Measurements from ENCODE around the gene LMNB1.

- no peak for TF ChIP-seq ZNF664 (tag by site-specific recombination; IDR thresholded peaks at IDR 0.05)
- TF ChIP-seq CTCF (tag by site-specific recombination; IDR thresholded peaks at IDR 0.05) = no peak
- no peak for TF ChIP-seq TCF7L2 (IDR thresholded peaks at IDR 0.05; ENCODE audit: borderline replicate concordance, low read depth, low read length)
- TF ChIP-seq ZNF175 (tag by site-specific recombination; IDR thresholded peaks at IDR 0.05) = no peak
- TF ChIP-seq KLF16 (tag by site-specific recombination; IDR thresholded peaks at IDR 0.05) = no peak
- no peak for TF ChIP-seq ZNF645 (tag by site-specific recombination; IDR thresholded peaks at IDR 0.05)
- TF ChIP-seq ZNF473 (tag by site-specific recombination; IDR thresholded peaks at IDR 0.05) = no peak
- TF ChIP-seq ZNF10 (tag by site-specific recombination; IDR thresholded peaks at IDR 0.05) = no peak
- TF ChIP-seq YY1 (tag by site-specific recombination; IDR thresholded peaks at IDR 0.05) = no peak
- no peak for TF ChIP-seq ZNF274 (IDR thresholded peaks at IDR 0.05; ENCODE audit: low read length)
- no peak for TF ChIP-seq ZNF274 (tag by site-specific recombination; IDR thresholded peaks at IDR 0.05; ENCODE audit: borderline replicate concordance)
- TF ChIP-seq ZNF621 (tag by site-specific recombination; IDR thresholded peaks at IDR 0.05) = no peak
- TF ChIP-seq ZBTB26 (tag by site-specific recombination; optimal IDR thresholded peaks at IDR 0.05) = no peak
- no peak for TF ChIP-seq REST (tag by site-specific recombination; IDR thresholded peaks at IDR 0.05)
- TF ChIP-seq PRDM4 (tag by site-specific recombination; IDR thresholded peaks at IDR 0.05) = no peak
These were observed 92.1 kb downstream of the LMNB1 start for GRCh38 chr5:126869005-126869451.
